ENCODE results near the gene FRAT2. TPM values are rescaled to one million over a fixed set of nuclear protein-coding genes. Genes with fewer than 3 reads are reported as not detected.

The FRAT2 gene
- total and polyA plus RNA-seq, 2 of the 13 experiments (the other 11 are each of a cell fraction or from before 2014, with no cell fraction given): 7.2 to 14.1 TPM

DNA sequence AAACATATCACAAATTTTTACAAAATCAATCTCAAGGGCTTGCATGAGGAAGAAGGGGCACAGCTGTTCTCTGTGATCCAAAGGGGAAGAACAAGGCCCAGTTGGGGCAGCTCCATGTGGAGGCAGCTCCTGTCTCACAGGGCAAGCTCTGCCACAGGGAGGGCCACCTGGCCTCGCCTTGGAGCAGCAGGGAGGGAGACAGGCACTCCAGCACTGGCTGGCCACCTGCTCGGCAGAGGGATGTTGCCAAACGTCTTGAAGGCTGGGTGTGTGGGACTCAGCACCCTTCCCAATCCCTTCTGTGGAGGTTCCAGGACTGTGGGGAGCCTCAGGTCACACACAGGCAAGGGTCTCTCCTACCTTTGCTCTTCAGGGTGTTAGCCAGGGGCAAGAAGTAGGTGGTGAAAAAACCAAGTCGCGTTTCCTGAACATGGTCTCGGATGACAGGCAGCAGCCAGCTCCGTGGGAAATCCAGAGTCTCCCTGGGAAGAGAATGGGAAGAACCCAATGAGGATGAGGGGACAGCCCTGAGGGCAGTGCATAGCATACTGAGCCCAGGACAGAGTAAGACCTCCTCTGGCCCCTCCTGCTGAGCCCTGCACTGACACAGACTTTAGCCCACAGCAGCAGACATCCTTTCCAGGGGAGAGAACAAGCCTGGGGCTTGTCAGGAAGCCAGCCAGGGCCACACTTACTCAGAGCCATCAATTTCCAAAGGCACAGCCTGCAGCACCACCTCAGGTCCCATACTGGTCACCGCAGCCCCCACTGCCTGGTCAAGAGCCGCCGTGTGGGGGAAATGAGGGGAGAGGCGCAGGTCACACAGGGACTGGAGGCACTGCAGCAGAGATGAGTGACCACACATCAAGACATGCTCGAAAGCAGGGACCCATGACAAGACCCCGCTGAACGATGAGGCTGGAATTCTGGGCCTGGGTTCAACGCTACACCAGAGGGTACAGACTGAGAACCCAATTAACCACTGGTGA, 44.7 kb upstream of the FRAT2 start:
- no peaks in the 10 kb centered on the region for H3K9me3 ChIP-seq (ENCODE audit: low read length)
- FAIRE-seq (no peak), ATAC-seq (no peak), DNase-seq (ENCODE audit: low spot score) (no peak)
- peaks cover 28 to 53% of the 10 kb centered on the region in 2 experiments; a peak in 4 of 5 replicates for H3K36me3 ChIP-seq (replicated peaks in 1 of 2; ENCODE audit: control insufficient read depth in 1 of 2, insufficient read depth in 2 of 2, low read length in 2 of 2)
- H3K4me2 ChIP-seq (ENCODE audit: low read depth, low read length): no peak overlapping the region
- ChIA-PET CTCF (ENCODE audit: low intra/inter-chr PET ratio, low total read pairs) (no interaction called here), POLR2A (no interaction called here)
- intact Hi-C loops (cut with micrococcal nuclease; ENCODE audit: unreplicated experiment) (no loop called here), in situ Hi-C loops (cut with HindIII; ENCODE audit: extremely low pct_ligation_motif_present, low pct_unique_long_range_greater_than_20kb) (no loop called here)
- H3K4me1 ChIP-seq (ENCODE audit: insufficient read depth, low read length): no peaks in the 10 kb centered on the region
- 96% methylated on average over 13 of the region's 15 CpGs for WGBS (ENCODE audit: low lambda C conversion rate)
- TF ChIP-seq ZNF121 (CRISPR knock-in tag; IDR thresholded peaks at IDR 0.05): no peak
- TF ChIP-seq, protein P1, sequence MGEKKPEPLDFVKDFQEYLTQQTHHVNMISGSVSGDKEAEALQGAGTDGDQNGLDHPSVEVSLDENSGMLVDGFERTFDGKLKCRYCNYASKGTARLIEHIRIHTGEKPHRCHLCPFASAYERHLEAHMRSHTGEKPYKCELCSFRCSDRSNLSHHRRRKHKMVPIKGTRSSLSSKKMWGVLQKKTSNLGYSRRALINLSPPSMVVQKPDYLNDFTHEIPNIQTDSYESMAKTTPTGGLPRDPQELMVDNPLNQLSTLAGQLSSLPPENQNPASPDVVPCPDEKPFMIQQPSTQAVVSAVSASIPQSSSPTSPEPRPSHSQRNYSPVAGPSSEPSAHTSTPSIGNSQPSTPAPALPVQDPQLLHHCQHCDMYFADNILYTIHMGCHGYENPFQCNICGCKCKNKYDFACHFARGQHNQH (CRISPR knock-in tag; IDR thresholded peaks at IDR 0.05): no peak
- H3K27ac ChIP-seq (ENCODE audit: extremely low read length, insufficient read depth, low read length): no peak overlapping the region
- no peaks in the 10 kb centered on the region for H4K20me1 ChIP-seq (ENCODE audit: insufficient read depth, low read length)
- H3K4me3 ChIP-seq (replicated peaks in 1 of 3; ENCODE audit: insufficient read depth in 1 of 3, low read depth in 2 of 3, low read length in 3 of 3): no peak overlapping the region
- no peaks in the 10 kb centered on the region for H3K27me3 ChIP-seq (ENCODE audit: control insufficient read depth in 1 of 2, insufficient read depth in 2 of 2, low read length in 2 of 2)
- H3K79me2 ChIP-seq (ENCODE audit: insufficient read depth, low read length): no peaks in the 10 kb centered on the region
- BruUV-seq (replicated peaks): no TSS peak
- no peak overlapping the region for H2AFZ ChIP-seq (ENCODE audit: low read length)
- H3K9ac ChIP-seq (ENCODE audit: insufficient read depth, low read depth, low read length): no peak overlapping the region

DNA sequence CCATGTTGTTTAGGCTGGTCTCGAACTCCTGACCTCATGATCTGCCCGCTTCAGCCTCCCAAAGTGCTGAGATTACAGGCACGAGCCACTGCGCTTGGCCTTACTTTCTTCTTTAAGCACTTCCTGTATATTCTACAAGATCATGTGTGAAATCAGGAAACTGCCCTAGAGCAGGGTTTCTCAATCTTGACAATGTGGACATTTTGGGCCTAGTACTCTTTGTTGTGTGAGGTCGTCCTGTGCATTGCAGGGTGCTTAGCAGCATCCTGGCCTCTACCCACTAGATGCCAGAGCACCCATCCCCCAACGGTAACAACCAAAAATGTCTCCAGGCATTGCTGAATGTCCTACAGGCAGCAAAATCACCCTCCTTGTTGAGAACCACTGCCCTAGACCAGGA, 41.9 kb upstream of the FRAT2 start:
- no peaks in the 10 kb centered on the region for H4K20me1 ChIP-seq (ENCODE audit: insufficient read depth, low read length)
- ATAC-seq (no peak), FAIRE-seq (no peak), DNase-seq (ENCODE audit: low spot score) (no peak)
- POLR2A ChIA-PET: no interaction called here
- in situ Hi-C loops (cut with HindIII; ENCODE audit: extremely low pct_ligation_motif_present, low pct_unique_long_range_greater_than_20kb): no loop called here
- CTCF ChIA-PET (ENCODE audit: low intra/inter-chr PET ratio, low total read pairs): no interaction called here
- intact Hi-C loops (cut with micrococcal nuclease; ENCODE audit: unreplicated experiment): no loop called here
- H3K27me3 ChIP-seq (ENCODE audit: control insufficient read depth in 1 of 2, insufficient read depth in 2 of 2, low read length in 2 of 2): no peaks in the 10 kb centered on the region
- no peak overlapping the region for H3K27ac ChIP-seq (ENCODE audit: extremely low read length, insufficient read depth, low read length)
- H3K9ac ChIP-seq (ENCODE audit: insufficient read depth, low read depth, low read length): no peak overlapping the region
- H3K9me3 ChIP-seq (ENCODE audit: low read length): no peaks in the 10 kb centered on the region
- H3K79me2 ChIP-seq (ENCODE audit: insufficient read depth, low read length): no peaks in the 10 kb centered on the region
- WGBS (ENCODE audit: low lambda C conversion rate): 84% methylated on average over 6 of the region's 6 CpGs
- no peak overlapping the region for H2AFZ ChIP-seq (ENCODE audit: low read length)
- H3K36me3 ChIP-seq (replicated peaks in 1 of 2; ENCODE audit: control insufficient read depth in 1 of 2, insufficient read depth in 2 of 2, low read length in 2 of 2): peaks cover 43 to 69% of the 10 kb centered on the region in 2 experiments; a peak in 4 of 5 replicates
- H3K4me3 ChIP-seq (replicated peaks in 1 of 3; ENCODE audit: insufficient read depth in 1 of 3, low read depth in 2 of 3, low read length in 3 of 3): no peak overlapping the region
- H3K4me2 ChIP-seq (ENCODE audit: low read depth, low read length): no peak overlapping the region
- BruUV-seq (replicated peaks): no TSS peak
- no peaks in the 10 kb centered on the region for H3K4me1 ChIP-seq (ENCODE audit: insufficient read depth, low read length)
- no peak for TF ChIP-seq ZNF749 (CRISPR knock-in tag; IDR thresholded peaks at IDR 0.05; ENCODE audit: borderline replicate concordance)
- TF ChIP-seq POGZ (CRISPR knock-in tag; IDR thresholded peaks at IDR 0.05): no peak
- TF ChIP-seq, protein P2, sequence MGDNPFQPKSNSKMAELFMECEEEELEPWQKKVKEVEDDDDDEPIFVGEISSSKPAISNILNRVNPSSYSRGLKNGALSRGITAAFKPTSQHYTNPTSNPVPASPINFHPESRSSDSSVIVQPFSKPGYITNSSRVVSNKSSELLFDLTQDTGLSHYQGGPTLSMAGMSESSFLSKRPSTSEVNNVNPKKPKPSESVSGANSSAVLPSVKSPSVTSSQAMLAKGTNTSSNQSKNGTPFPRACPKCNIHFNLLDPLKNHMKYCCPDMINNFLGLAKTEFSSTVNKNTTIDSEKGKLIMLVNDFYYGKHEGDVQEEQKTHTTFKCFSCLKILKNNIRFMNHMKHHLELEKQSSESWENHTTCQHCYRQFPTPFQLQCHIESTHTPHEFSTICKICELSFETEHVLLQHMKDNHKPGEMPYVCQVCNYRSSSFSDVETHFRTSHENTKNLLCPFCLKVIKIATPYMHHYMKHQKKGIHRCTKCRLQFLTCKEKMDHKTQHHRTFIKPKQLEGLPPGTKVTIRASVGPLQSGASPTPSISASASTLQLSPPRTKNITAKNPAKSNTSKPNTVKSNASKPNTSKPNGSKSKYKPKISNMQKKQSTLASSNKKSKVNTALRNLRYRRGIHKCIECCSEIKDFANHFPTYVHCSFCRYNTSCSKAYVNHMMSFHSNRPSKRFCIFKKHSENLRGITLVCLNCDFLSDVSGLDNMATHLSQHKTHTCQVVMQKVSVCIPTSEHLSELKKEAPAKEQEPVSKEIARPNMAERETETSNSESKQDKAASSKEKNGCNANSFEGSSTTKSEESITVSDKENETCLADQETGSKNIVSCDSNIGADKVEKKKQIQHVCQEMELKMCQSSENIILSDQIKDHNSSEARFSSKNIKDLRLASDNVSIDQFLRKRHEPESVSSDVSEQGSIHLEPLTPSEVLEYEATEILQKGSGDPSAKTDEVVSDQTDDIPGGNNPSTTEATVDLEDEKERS (CRISPR knock-in tag; IDR thresholded peaks at IDR 0.05): no peak
- TF ChIP-seq SP140L (CRISPR knock-in tag; IDR thresholded peaks at IDR 0.05; ENCODE audit: borderline replicate concordance): no peak
- no peak for TF ChIP-seq ZNF253 (CRISPR knock-in tag; IDR thresholded peaks at IDR 0.05; ENCODE audit: borderline replicate concordance)
- TF ChIP-seq, protein P3, sequence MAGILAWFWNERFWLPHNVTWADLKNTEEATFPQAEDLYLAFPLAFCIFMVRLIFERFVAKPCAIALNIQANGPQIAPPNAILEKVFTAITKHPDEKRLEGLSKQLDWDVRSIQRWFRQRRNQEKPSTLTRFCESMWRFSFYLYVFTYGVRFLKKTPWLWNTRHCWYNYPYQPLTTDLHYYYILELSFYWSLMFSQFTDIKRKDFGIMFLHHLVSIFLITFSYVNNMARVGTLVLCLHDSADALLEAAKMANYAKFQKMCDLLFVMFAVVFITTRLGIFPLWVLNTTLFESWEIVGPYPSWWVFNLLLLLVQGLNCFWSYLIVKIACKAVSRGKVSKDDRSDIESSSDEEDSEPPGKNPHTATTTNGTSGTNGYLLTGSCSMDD (CRISPR knock-in tag; IDR thresholded peaks at IDR 0.05): no peak
- no peak for TF ChIP-seq NCOA5 (CRISPR knock-in tag; IDR thresholded peaks at IDR 0.05)
- no peak for TF ChIP-seq KAT8 (CRISPR knock-in tag; IDR thresholded peaks at IDR 0.05)
- no peak for TF ChIP-seq ZNF10 (CRISPR knock-in tag; IDR thresholded peaks at IDR 0.05; ENCODE audit: borderline replicate concordance, low read depth)
- no peak for TF ChIP-seq ELF3 (CRISPR knock-in tag; IDR thresholded peaks at IDR 0.05)
